DOHH2 (cell line): ENCODE results near the gene EEFSEC.

ENCODE experiments used
- CTCF ChIP-seq: fragments of 200-600 bp; sonication (generic); IDR thresholded peaks from one replicate; pipeline ENCODE4 v1.5.1; 2014; ENCODE audit warnings: antibody characterized with exemption, mild to moderate bottlenecking, low read depth, low read length; ENCODE audit not compliant: poor library complexity, severe bottlenecking
- EZH2phosphoT487 ChIP-seq: fragments of 200-600 bp; sonication (generic); IDR thresholded peaks from 2 replicates; pipeline ENCODE4 v1.6.1; 2017; ENCODE audit warnings: borderline replicate concordance, mild to moderate bottlenecking, antibody characterized with exemption, low read length, moderate library complexity, mixed read lengths

GRCh38 chr3:128166971-128167453 lies 13.7 kb downstream of the EEFSEC start:
- no peak for TF ChIP-seq CTCF
- TF ChIP-seq EZH2phosphoT487: no peak
